ENCODE data around the gene APOL1. TPM values are rescaled to one million over a fixed set of nuclear protein-coding genes. Genes with fewer than 3 reads are reported as not detected.
"Not testable (repeated sequence)": the region's sequence is repeated elsewhere in the genome, so short reads cannot be mapped to it uniquely, and the experiment has no call there.

Gene APOL1, protein sequence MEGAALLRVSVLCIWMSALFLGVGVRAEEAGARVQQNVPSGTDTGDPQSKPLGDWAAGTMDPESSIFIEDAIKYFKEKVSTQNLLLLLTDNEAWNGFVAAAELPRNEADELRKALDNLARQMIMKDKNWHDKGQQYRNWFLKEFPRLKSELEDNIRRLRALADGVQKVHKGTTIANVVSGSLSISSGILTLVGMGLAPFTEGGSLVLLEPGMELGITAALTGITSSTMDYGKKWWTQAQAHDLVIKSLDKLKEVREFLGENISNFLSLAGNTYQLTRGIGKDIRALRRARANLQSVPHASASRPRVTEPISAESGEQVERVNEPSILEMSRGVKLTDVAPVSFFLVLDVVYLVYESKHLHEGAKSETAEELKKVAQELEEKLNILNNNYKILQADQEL
- total RNA-seq: 2.3 TPM
- 1 to 10 TPM; 3.4 to 6.7 (median 4.0) TPM for polyA plus RNA-seq (ENCODE audit: insufficient read depth in 1 of 8, insufficient read length in 8 of 8, low replicate concordance in 1 of 8)
- long read RNA-seq, donor 1: 0 reads
- long read RNA-seq, donor 2, partial matches to known transcripts: 0 of 1 reads
- long read RNA-seq, donor 2, other reads (novel, unspliced or antisense): 0 of 1 reads
- long read RNA-seq, donor 3, partial matches to known transcripts: 0 of 1 reads
- long read RNA-seq, donor 3, other reads (novel, unspliced or antisense): 0 of 1 reads
- long read RNA-seq, donor 4, partial matches to known transcripts: 0 of 9 reads
- long read RNA-seq, donor 4, other reads (novel, unspliced or antisense): 8 of 9 reads
- long read RNA-seq, donor 5: 0 reads
- long read RNA-seq, donor 6, partial matches to known transcripts: 0 of 1 reads
- long read RNA-seq, donor 6, other reads (novel, unspliced or antisense): 0 of 1 reads
- long read RNA-seq, donor 7: 0 reads
- long read RNA-seq, donor 8, partial matches to known transcripts: 6 of 6 reads
- long read RNA-seq, donor 8, other reads (novel, unspliced or antisense): 0 of 6 reads
- long read RNA-seq, donor 9: 0 reads
- long read RNA-seq, donor 10: 0 reads
- long read RNA-seq, donor 11: 0 reads

DNA sequence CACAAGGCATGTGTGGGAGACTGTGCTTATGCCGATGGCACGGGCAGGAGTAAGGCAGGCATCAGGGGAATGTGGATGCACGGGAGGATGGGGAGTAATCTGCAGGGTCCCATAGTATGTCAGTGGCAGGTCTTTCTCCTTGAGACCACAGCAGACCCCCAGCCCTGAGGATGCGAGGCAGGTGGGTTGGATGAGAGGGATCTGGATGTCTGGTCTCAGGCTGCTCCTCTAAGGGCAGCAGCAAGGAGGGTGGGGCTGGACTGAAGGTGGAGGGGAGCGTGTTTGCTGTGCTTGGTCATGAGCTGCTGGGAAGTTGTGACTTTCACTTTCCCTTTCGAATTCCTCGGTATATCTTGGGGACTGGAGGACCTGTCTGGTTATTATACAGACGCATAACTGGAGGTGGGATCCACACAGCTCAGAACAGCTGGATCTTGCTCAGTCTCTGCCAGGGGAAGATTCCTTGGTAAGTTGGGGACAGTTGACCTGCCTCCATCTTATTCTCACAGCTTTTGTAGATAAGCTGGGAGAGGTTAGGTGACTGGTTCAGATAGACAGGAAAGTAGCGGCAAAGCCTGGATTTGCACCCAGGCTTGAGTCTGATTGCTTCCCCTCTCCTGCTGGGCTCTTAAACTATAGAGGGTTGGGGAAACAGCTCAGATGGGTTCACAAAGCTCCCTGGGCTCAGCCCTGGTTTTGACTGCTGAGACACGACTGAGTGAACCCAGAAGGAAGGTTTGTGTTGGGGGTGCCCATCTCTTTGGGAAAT is at the start of gene APOL1:
Gene APOL1 (plus strand): TSS at position 380 of the 769 bp plus-strand sequence. CDS start 1,823 bp downstream, outside the sequence.
- no peaks in the 10 kb centered on the region for H3K36me3 ChIP-seq (ENCODE audit: control insufficient read depth, insufficient read depth, low read length)
- 56% methylated on average over 9 of the region's 10 CpGs for WGBS (ENCODE audit: insufficient coverage)
- peak within 1 kb of the TSS; percentile 91 for H3K27ac ChIP-seq (ENCODE audit: low read length)
- H3K27me3 ChIP-seq (ENCODE audit: control insufficient read depth, insufficient read depth, low read length): no peaks in the 10 kb centered on the region
- DNase-seq: peak; percentile 64
- H3K4me3 ChIP-seq (ENCODE audit: low read length): peak within 1 kb of the TSS; percentile 34
- H3K9me3 ChIP-seq (replicated peaks; ENCODE audit: control insufficient read depth, low read depth, low read length): peaks cover 7% of the 10 kb centered on the region
- H3K4me1 ChIP-seq (ENCODE audit: control insufficient read depth, insufficient read depth, low read length): peaks cover 35% of the 10 kb centered on the region

GRCh38 chr22:36203441-36203840 is 49.5 kb upstream of the APOL1 start:
- not testable (repeated sequence) for DNase-seq; H3K4me3 ChIP-seq (ENCODE audit: low read length); H3K9me3 ChIP-seq (replicated peaks; ENCODE audit: control insufficient read depth, low read depth, low read length); H3K36me3 ChIP-seq (ENCODE audit: control insufficient read depth, insufficient read depth, low read length); H3K27me3 ChIP-seq (ENCODE audit: control insufficient read depth, insufficient read depth, low read length)
- 79% methylated on average over 4 of the region's 7 CpGs for WGBS (ENCODE audit: insufficient coverage)
- peaks cover 25% of the 10 kb centered on the region for H3K4me1 ChIP-seq (ENCODE audit: control insufficient read depth, insufficient read depth, low read length)
- peak overlapping the region; percentile 47 for H3K27ac ChIP-seq (ENCODE audit: low read length)

GRCh38 chr22:36204001-36204631 is 48.8 kb upstream of the APOL1 start:
- Histone ChIP-seq H3K4me3 (ENCODE audit: low read length) (no peak overlapping the region), H3K9me3 (replicated peaks; ENCODE audit: control insufficient read depth, low read depth, low read length) (peaks cover 1% of the 10 kb centered on the region), H3K36me3 (ENCODE audit: control insufficient read depth, insufficient read depth, low read length) (no peaks in the 10 kb centered on the region), H3K27me3 (ENCODE audit: control insufficient read depth, insufficient read depth, low read length) (no peaks in the 10 kb centered on the region), H3K4me1 (ENCODE audit: control insufficient read depth, insufficient read depth, low read length) (peaks cover 19% of the 10 kb centered on the region), H3K27ac (ENCODE audit: low read length) (no peak overlapping the region)
- DNase-seq: no peak
- 71% methylated on average over 4 of the region's 8 CpGs for WGBS (ENCODE audit: insufficient coverage)

GRCh38 chr22:36204632-36205015 is 48.3 kb upstream of the APOL1 start:
- 61% methylated on average over 5 of the region's 6 CpGs for WGBS (ENCODE audit: insufficient coverage)

GRCh38 chr22:36205573-36205972 is 47.4 kb upstream of the APOL1 start:
- not testable (repeated sequence) for H3K4me3 ChIP-seq (ENCODE audit: low read length); H3K27me3 ChIP-seq (ENCODE audit: control insufficient read depth, insufficient read depth, low read length); H3K36me3 ChIP-seq (ENCODE audit: control insufficient read depth, insufficient read depth, low read length); DNase-seq; H3K9me3 ChIP-seq (replicated peaks; ENCODE audit: control insufficient read depth, low read depth, low read length); H3K27ac ChIP-seq (ENCODE audit: low read length)
- H3K4me1 ChIP-seq (ENCODE audit: control insufficient read depth, insufficient read depth, low read length): peaks cover 18% of the 10 kb centered on the region
- WGBS (ENCODE audit: insufficient coverage): 100% methylated on average over 3 of the region's 5 CpGs

More at GRCh38 chr22:36204632-36205015, 48.3 kb upstream of the APOL1 start:
- Histone ChIP-seq H3K9me3 (replicated peaks; ENCODE audit: control insufficient read depth, low read depth, low read length) (peaks cover 4% of the 10 kb centered on the region), H3K4me1 (ENCODE audit: control insufficient read depth, insufficient read depth, low read length) (peaks cover 18% of the 10 kb centered on the region), H3K27me3 (ENCODE audit: control insufficient read depth, insufficient read depth, low read length) (no peaks in the 10 kb centered on the region), H3K27ac (ENCODE audit: low read length) (no peak overlapping the region), H3K4me3 (ENCODE audit: low read length) (no peak overlapping the region), H3K36me3 (ENCODE audit: control insufficient read depth, insufficient read depth, low read length) (no peaks in the 10 kb centered on the region)
- no peak for DNase-seq

- H3K36me3 ChIP-seq (ENCODE audit: control insufficient read depth, insufficient read depth, low read length): no peaks in the 10 kb centered on the region
- H3K9me3 ChIP-seq (replicated peaks; ENCODE audit: control insufficient read depth, low read depth, low read length): peaks cover 4% of the 10 kb centered on the region
- no peak overlapping the region for H3K27ac ChIP-seq (ENCODE audit: low read length)
- H3K4me3 ChIP-seq (ENCODE audit: low read length): no peak overlapping the region
- DNase-seq: no peak
- no CpG with 5 or more reads among the region's 1 CpG for WGBS (ENCODE audit: insufficient coverage)
- H3K4me1 ChIP-seq (ENCODE audit: control insufficient read depth, insufficient read depth, low read length): peaks cover 20% of the 10 kb centered on the region
- H3K27me3 ChIP-seq (ENCODE audit: control insufficient read depth, insufficient read depth, low read length): no peaks in the 10 kb centered on the region
Observed at GRCh38 chr22:36206255-36206654, 46.7 kb upstream of the APOL1 start.

GRCh38 chr22:36208162-36208765 is 44.7 kb upstream of the APOL1 start:
- DNase-seq: no peak
- WGBS (ENCODE audit: insufficient coverage): no CpG with 5 or more reads among the region's 1 CpG
- peaks cover 4% of the 10 kb centered on the region for H3K9me3 ChIP-seq (replicated peaks; ENCODE audit: control insufficient read depth, low read depth, low read length)
- peaks cover 3% of the 10 kb centered on the region for H3K4me1 ChIP-seq (ENCODE audit: control insufficient read depth, insufficient read depth, low read length)
- H3K27me3 ChIP-seq (ENCODE audit: control insufficient read depth, insufficient read depth, low read length): no peaks in the 10 kb centered on the region
- no peaks in the 10 kb centered on the region for H3K36me3 ChIP-seq (ENCODE audit: control insufficient read depth, insufficient read depth, low read length)
- H3K4me3 ChIP-seq (ENCODE audit: low read length): no peak overlapping the region
- H3K27ac ChIP-seq (ENCODE audit: low read length): no peak overlapping the region

DNA sequence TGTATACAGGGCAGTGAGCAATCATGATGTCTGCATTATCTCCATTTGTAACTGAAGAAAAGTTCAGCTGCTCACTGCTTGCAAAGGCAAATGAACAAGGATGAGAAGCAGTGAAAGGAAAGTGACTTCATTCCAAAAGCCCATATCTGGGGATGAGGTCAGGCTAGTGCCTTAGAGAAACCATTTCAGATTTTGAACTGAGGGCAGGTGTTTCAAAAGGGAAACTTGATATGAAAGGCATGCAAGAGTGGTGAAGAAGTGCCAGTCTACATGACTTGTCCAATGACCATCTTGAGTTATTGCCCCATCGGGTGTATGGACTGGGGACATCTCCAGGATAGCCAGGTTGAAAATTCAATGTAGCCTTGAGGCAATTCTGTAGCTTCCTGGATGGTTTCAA is 44.0 kb upstream of the APOL1 start:
- no CpG with 5 or more reads among the region's 1 CpG for WGBS (ENCODE audit: insufficient coverage)
- peaks cover 3% of the 10 kb centered on the region for H3K4me1 ChIP-seq (ENCODE audit: control insufficient read depth, insufficient read depth, low read length)
- H3K27ac ChIP-seq (ENCODE audit: low read length): no peak overlapping the region
- peaks cover 4% of the 10 kb centered on the region for H3K9me3 ChIP-seq (replicated peaks; ENCODE audit: control insufficient read depth, low read depth, low read length)
- no peak for DNase-seq
- H3K4me3 ChIP-seq (ENCODE audit: low read length): no peak overlapping the region
- no peaks in the 10 kb centered on the region for H3K36me3 ChIP-seq (ENCODE audit: control insufficient read depth, insufficient read depth, low read length)
- H3K27me3 ChIP-seq (ENCODE audit: control insufficient read depth, insufficient read depth, low read length): no peaks in the 10 kb centered on the region

- not testable (repeated sequence) for DNase-seq; H3K27ac ChIP-seq (ENCODE audit: low read length)
- 67% methylated on average over 1 of the region's 5 CpGs for WGBS (ENCODE audit: insufficient coverage)
Observed at GRCh38 chr22:36209488-36209908, 43.4 kb upstream of the APOL1 start.

More at GRCh38 chr22:36209488-36209908, 43.4 kb upstream of the APOL1 start:
- not testable (repeated sequence) for H3K36me3 ChIP-seq (ENCODE audit: control insufficient read depth, insufficient read depth, low read length); H3K27me3 ChIP-seq (ENCODE audit: control insufficient read depth, insufficient read depth, low read length); H3K4me3 ChIP-seq (ENCODE audit: low read length); H3K4me1 ChIP-seq (ENCODE audit: control insufficient read depth, insufficient read depth, low read length); H3K9me3 ChIP-seq (replicated peaks; ENCODE audit: control insufficient read depth, low read depth, low read length)
